H1 (cell line): ENCODE data around the gene CGB3.
"Not testable (repeated sequence)": the region's sequence is repeated elsewhere in the genome, so short reads cannot be mapped to it uniquely, and the experiment has no call there.

Experiments used
- ATF2 ChIP-seq: IDR thresholded peaks from 2 replicates; pipeline ENCODE4 v1.6.1; 2012; ENCODE audit warnings: low read length, inconsistent platforms
- GABPA ChIP-seq: IDR thresholded peaks from 2 replicates; pipeline ENCODE4 v1.6.1; 2011; ENCODE audit warnings: mild to moderate bottlenecking, low read length, moderate library complexity, borderline replicate concordance; ENCODE audit not compliant: insufficient read depth
- MAX ChIP-seq: IDR thresholded peaks from 2 replicates; pipeline ENCODE4 v1.6.1; 2012; ENCODE audit warnings: inconsistent platforms
- POLR2AphosphoS5 ChIP-seq: IDR thresholded peaks from 2 replicates; pipeline ENCODE4 v1.6.1; 2011; ENCODE audit warnings: low read depth, low read length
- RAD21 ChIP-seq, 2 experiments: IDR thresholded peaks in 1 of 2; conservative IDR thresholded peaks in 1 of 2; 2 replicates each; pipeline ENCODE4 v1.6.1; 2011; ENCODE audit warnings: low read depth in 2 of 2, low read length in 2 of 2, improper control_type of control experiment in 1 of 2, inconsistent platforms in 1 of 2, mild to moderate bottlenecking in 1 of 2, moderate library complexity in 1 of 2
- YY1 ChIP-seq: IDR thresholded peaks from 2 replicates; pipeline ENCODE4 v1.6.1; 2011; ENCODE audit warnings: low read depth, mild to moderate bottlenecking, low read length

GRCh38 chr19:49049834-49050233 is 25.7 kb upstream of the CGB3 start:
- TF ChIP-seq GABPA; RAD21 (IDR thresholded peaks at IDR 0.05 in 1 of 2, conservative IDR thresholded peaks at IDR 0.05 in 1 of 2; ENCODE audit: low read depth in 2 of 2, low read length in 2 of 2); ATF2; YY1; MAX; POLR2AphosphoS5: not testable (repeated sequence)
